Caco-2 (cell line): ENCODE results near the gene SHB. TPM values are rescaled to one million over a fixed set of nuclear protein-coding genes. Genes with fewer than 3 reads are reported as not detected.
A peak's percentile ranks its signal among the peaks of the same experiment; 100 is the strongest.

Experiments used
- BruUV-seq: library from RNA; stranded (reverse); fragments of 400-500 nt; replicated peaks from 2 replicates; lab custom pipeline; 2021; lab: Mats Ljungman, UMichigan
- CTCF ChIA-PET: fragments of 300-600 bp; sonication (Branson Sonifier 250); formaldehyde crosslinking; loops from one replicate; lab custom pipeline; 2022; ENCODE audit warnings: antibody characterized with exemption; lab: Charles Lee
- POLR2A ChIA-PET: fragments of 300-600 bp; sonication (Branson Sonifier 250); formaldehyde crosslinking; loops from one replicate; lab custom pipeline; 2022; ENCODE audit warnings: antibody characterized with exemption; lab: Charles Lee
- DNase-seq, 2 experiments: peaks; one replicate each; pipeline versions ENCODE4 v3.0.0 to v3.0.0-alpha.2; 2020 to 2022
- H3K27me3 ChIP-seq: replicated peaks from 2 replicates; pipeline ENCODE4 v1.6.0; 2011; ENCODE audit warnings: low read length; ENCODE audit not compliant: control insufficient read depth, insufficient read depth
- H3K36me3 ChIP-seq: 2 replicates; pipeline ENCODE4 v1.5.1; 2011; ENCODE audit warnings: low read length; ENCODE audit not compliant: control insufficient read depth, insufficient read depth
- H3K4me1 ChIP-seq: fragments of 250-450 bp; sonication (Bioruptor Pico); 2 replicates; pipeline ENCODE4 v1.5.1; 2020; ENCODE audit warnings: mild to moderate bottlenecking
- H3K4me3 ChIP-seq: 2 replicates; pipeline ENCODE4 v1.5.1; 2011; ENCODE audit warnings: low read depth, mild to moderate bottlenecking, control low read depth, low read length
- H3K9me3 ChIP-seq: fragments of 250-450 bp; sonication (Bioruptor Pico); 2 replicates; pipeline ENCODE4 v1.5.1; 2020; ENCODE audit warnings: mild to moderate bottlenecking, moderate library complexity
- H3K27ac Mint-ChIP-seq: one replicate; pipeline ENCODE4 v1.8.0; 2022; ENCODE audit warnings: mixed read lengths; ENCODE audit not compliant: unreplicated experiment
- H3K27me3 Mint-ChIP-seq: one replicate; pipeline ENCODE4 v1.8.0; 2022; ENCODE audit warnings: mixed read lengths; ENCODE audit not compliant: insufficient read depth, unreplicated experiment
- H3K36me3 Mint-ChIP-seq: one replicate; pipeline ENCODE4 v1.8.0; 2022; ENCODE audit warnings: mild to moderate bottlenecking, mixed read lengths; ENCODE audit not compliant: insufficient read depth, unreplicated experiment
- H3K4me1 Mint-ChIP-seq: one replicate; pipeline ENCODE4 v1.8.0; 2022; ENCODE audit warnings: low read depth, mixed read lengths; ENCODE audit not compliant: unreplicated experiment
- H3K4me3 Mint-ChIP-seq: one replicate; pipeline ENCODE4 v1.8.0; 2022; ENCODE audit warnings: mild to moderate bottlenecking, moderate library complexity, mixed read lengths; ENCODE audit not compliant: unreplicated experiment
- H3K9me3 Mint-ChIP-seq: one replicate; pipeline ENCODE4 v1.8.0; 2022; ENCODE audit warnings: mixed read lengths; ENCODE audit not compliant: unreplicated experiment
- CTCF ChIP-seq, 2 experiments: fragments of 200-600 bp in 1 of 2; IDR thresholded peaks; 1 replicate in 1 of 2; 2 replicates in 1 of 2; pipeline versions ENCODE4 v1.5.1 to v1.8.0; 2011 to 2022; ENCODE audit warnings: antibody characterized with exemption in 1 of 2, control low read depth in 1 of 2, inconsistent platforms in 1 of 2, low read depth in 1 of 2, low read length in 1 of 2, mild to moderate bottlenecking in 1 of 2, moderate library complexity in 1 of 2; ENCODE audit not compliant: insufficient read depth in 1 of 2, severe bottlenecking in 1 of 2, unreplicated experiment in 1 of 2
- intact Hi-C: fragments of 100-400 bp; cut with micrococcal nuclease; formaldehyde crosslinking; loops from one replicate; pipeline ENCODE4 v1.10.0; 2022; ENCODE audit not compliant: unreplicated experiment
- total RNA-seq: library from RNA; stranded (reverse); gene quantifications from 2 replicates; pipeline ENCODE4 v1.2.3, GENCODE V29; 2022

SHB gene
- total RNA-seq, 1 experiment from 2014 or later: 18.3 TPM

DNA sequence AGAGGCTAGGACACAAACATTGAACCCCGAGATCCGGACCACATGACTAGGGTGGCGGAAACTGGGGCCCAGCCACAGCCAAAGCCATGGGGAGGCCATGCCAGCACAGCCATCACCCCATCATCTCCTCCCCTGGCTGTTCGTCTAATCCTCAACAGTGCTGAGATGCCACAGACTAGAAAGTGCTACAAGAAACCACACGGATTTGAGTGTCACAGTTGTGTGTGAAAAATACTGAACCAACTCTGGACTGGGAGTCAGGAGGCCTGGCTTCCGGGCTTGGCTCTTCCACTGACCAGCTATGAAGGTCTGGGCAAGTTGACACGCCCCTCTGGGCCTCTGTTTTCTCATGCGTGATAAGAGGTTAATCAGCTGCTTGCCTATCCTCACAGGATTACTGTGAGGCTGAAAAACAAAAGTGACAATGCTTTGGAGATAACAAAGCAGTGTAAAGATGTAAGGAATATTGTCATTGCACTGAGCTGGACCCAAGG is 38.8 kb upstream of the SHB start:
- Histone ChIP-seq H3K36me3 (no peaks in the 10 kb centered on the region), H3K9me3 (no peaks in the 10 kb centered on the region), H3K4me3 (no peak overlapping the region), H3K27me3 (no peaks in the 10 kb centered on the region), H3K4me1 (peaks cover 12% of the 10 kb centered on the region)
- H3K27me3 Mint-ChIP-seq: peaks cover 3% of the 10 kb centered on the region
- H3K9me3 Mint-ChIP-seq: no peaks in the 10 kb centered on the region
- DNase-seq: peak; percentile 25 to 54
- intact Hi-C loops: no loop called here
- no TSS peak for BruUV-seq
- peaks cover 11% of the 10 kb centered on the region for H3K4me1 Mint-ChIP-seq
- ChIA-PET POLR2A (interaction anchor here (0.8 kb wide), 1 partner anchor 330 kb away, joined by 3 read pairs; no protein-coding TSS in a partner anchor), CTCF (interaction anchor here (1.1 kb wide), 1 partner anchor 156 kb away, joined by 3 read pairs; no protein-coding TSS in a partner anchor)
- no peak overlapping the region for H3K4me3 Mint-ChIP-seq
- TF ChIP-seq CTCF (IDR thresholded peaks at IDR 0.05; ENCODE audit: insufficient read depth in 1 of 2, low read depth in 1 of 2, low read length in 1 of 2, severe bottlenecking in 1 of 2, unreplicated experiment in 1 of 2): no peak
- H3K36me3 Mint-ChIP-seq: no peaks in the 10 kb centered on the region
- no peak overlapping the region for H3K27ac Mint-ChIP-seq

DNA sequence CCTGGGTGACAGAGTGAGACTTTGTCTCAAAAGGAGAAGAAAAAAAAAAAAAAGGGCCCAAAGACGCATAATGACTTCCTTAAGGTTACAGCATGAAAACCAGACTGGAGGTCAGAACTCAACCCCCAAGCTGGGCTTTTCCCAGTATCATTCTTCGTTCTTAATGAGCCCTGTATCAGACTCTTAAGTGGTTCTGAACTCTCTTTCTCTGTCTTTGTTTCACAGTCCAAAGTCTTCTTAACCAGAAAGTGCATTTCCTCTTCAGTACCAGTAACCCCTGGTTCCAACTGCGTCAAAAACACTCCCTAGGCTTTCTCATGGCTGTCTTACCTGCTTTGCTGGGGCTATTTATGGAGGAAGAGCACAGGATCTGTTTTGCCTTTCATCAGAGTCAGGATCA is 38.4 kb upstream of the SHB start:
- H3K4me3 ChIP-seq: no peak overlapping the region
- POLR2A ChIA-PET: no interaction called here
- peaks cover 12% of the 10 kb centered on the region for H3K4me1 ChIP-seq
- DNase-seq: no peak
- Mint-ChIP-seq H3K27ac (no peak overlapping the region), H3K4me3 (no peak overlapping the region), H3K27me3 (peaks cover under 1% of the 10 kb centered on the region), H3K36me3 (no peaks in the 10 kb centered on the region), H3K4me1 (peaks cover 11% of the 10 kb centered on the region), H3K9me3 (no peaks in the 10 kb centered on the region)
- no TSS peak for BruUV-seq
- CTCF ChIA-PET: no interaction called here
- no peaks in the 10 kb centered on the region for H3K27me3 ChIP-seq
- H3K36me3 ChIP-seq: no peaks in the 10 kb centered on the region
- H3K9me3 ChIP-seq: no peaks in the 10 kb centered on the region
- TF ChIP-seq CTCF (IDR thresholded peaks at IDR 0.05; ENCODE audit: insufficient read depth in 1 of 2, low read depth in 1 of 2, low read length in 1 of 2, severe bottlenecking in 1 of 2, unreplicated experiment in 1 of 2): no peak
- intact Hi-C loops: no loop called here

DNA sequence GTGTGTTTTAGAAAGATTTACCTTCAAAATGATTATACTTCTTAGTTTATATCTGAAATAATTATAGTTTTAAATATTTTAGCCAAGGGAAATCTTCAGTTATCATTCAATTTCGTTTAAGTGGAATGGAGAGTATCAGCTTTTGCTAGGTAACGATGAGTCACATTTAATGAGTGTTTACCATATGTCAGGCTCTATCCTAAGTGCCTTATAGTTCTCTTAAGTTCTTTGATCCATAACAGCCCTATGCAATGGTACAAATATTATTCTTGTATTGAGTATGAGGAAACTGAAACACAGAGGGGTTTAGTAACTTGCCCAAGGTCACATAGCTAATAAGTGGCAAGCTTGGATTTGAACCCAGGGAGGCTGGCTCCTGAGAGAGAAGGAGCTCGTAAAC is 37.5 kb upstream of the SHB start:
- H3K27ac Mint-ChIP-seq: no peak overlapping the region
- Histone ChIP-seq H3K27me3 (no peaks in the 10 kb centered on the region), H3K4me3 (no peak overlapping the region), H3K36me3 (no peaks in the 10 kb centered on the region), H3K4me1 (peaks cover 12% of the 10 kb centered on the region), H3K9me3 (no peaks in the 10 kb centered on the region)
- no peaks in the 10 kb centered on the region for H3K9me3 Mint-ChIP-seq
- TF ChIP-seq CTCF (IDR thresholded peaks at IDR 0.05; ENCODE audit: insufficient read depth in 1 of 2, low read depth in 1 of 2, low read length in 1 of 2, severe bottlenecking in 1 of 2, unreplicated experiment in 1 of 2): no peak
- intact Hi-C loops: no loop called here
- ChIA-PET POLR2A (no interaction called here), CTCF (no interaction called here)
- H3K4me1 Mint-ChIP-seq: peaks cover 11% of the 10 kb centered on the region
- H3K4me3 Mint-ChIP-seq: no peak overlapping the region
- BruUV-seq: no TSS peak
- H3K36me3 Mint-ChIP-seq: no peaks in the 10 kb centered on the region
- DNase-seq: no peak
- H3K27me3 Mint-ChIP-seq: no peaks in the 10 kb centered on the region
